Fibroblast of lung (primary cell): ENCODE data around the gene LMF1.

Experiments used
- CTCF ChIP-seq, 2 donors: IDR thresholded peaks in 1 of 2; conservative IDR thresholded peaks in 1 of 2; 1 replicate in 1 of 2; 2 replicates in 1 of 2; pipeline ENCODE4 v1.5.1; 2011 to 2012; ENCODE audit warnings: low read length in 2 of 2, control low read depth in 1 of 2, inconsistent platforms in 1 of 2, low read depth in 1 of 2, mild to moderate bottlenecking in 1 of 2
- EZH2 ChIP-seq: IDR thresholded peaks from 2 replicates; pipeline ENCODE4 v1.5.1; 2012; ENCODE audit warnings: low read length, control low read depth, mild to moderate bottlenecking; ENCODE audit errors: missing control alignments

GRCh38 chr16:881219-882097 lies 89.3 kb downstream of the LMF1 start:
- TF ChIP-seq CTCF (conservative IDR thresholded peaks at IDR 0.05 in 1 of 2, IDR thresholded peaks at IDR 0.05 in 1 of 2; ENCODE audit: low read depth in 1 of 2, low read length in 2 of 2) (no peak), EZH2 (no peak)
